Right hindlimb (tissue), 1 donor: ENCODE data around the gene ZNRD2.

Experiments used
- DNase-seq: peaks from one replicate; pipeline ENCODE4 v3.0.0-alpha.2; 2018

ZNRD2 gene

GRCh38 chr11:65574109-65574810 lies 4.0 kb downstream of the ZNRD2 start:
- peak; percentile 97 for DNase-seq

- DNase-seq: peak; percentile 43
These were observed 4.7 kb downstream of the ZNRD2 start for GRCh38 chr11:65574811-65575567.

GRCh38 chr11:65575568-65576231 lies 5.4 kb downstream of the ZNRD2 start, which contains the start of gene EHBP1L1:
TSS of gene EHBP1L1 (plus strand) at chr11:65576053. CDS start at chr11:65576303, 250 bp downstream.
- peak; percentile 81 for DNase-seq

GRCh38 chr11:65576232-65576866 lies 6.1 kb downstream of the ZNRD2 start:
- no peak for DNase-seq

- peak; percentile 79 for DNase-seq
These were observed 6.8 kb downstream of the ZNRD2 start for GRCh38 chr11:65576867-65577755.

GRCh38 chr11:65577756-65578109 lies 7.5 kb downstream of the ZNRD2 start:
- DNase-seq: no peak

GRCh38 chr11:65578134-65578533 lies 7.9 kb downstream of the ZNRD2 start:
- DNase-seq: no peak

GRCh38 chr11:65578667-65579066 lies 8.4 kb downstream of the ZNRD2 start:
- DNase-seq: no peak

- DNase-seq: no peak
These were observed 9.0 kb downstream of the ZNRD2 start for GRCh38 chr11:65579291-65579690.

- DNase-seq: no peak
These were observed 9.9 kb downstream of the ZNRD2 start for GRCh38 chr11:65580031-65580692.

- DNase-seq: no peak
These were observed 10.5 kb downstream of the ZNRD2 start for GRCh38 chr11:65580756-65581155.

GRCh38 chr11:65581928-65582327 lies 11.7 kb downstream of the ZNRD2 start:
- no peak for DNase-seq

GRCh38 chr11:65583589-65583988 lies 13.3 kb downstream of the ZNRD2 start:
- no peak for DNase-seq

GRCh38 chr11:65584106-65584505 lies 13.8 kb downstream of the ZNRD2 start:
- DNase-seq: no peak

- no peak for DNase-seq
These were observed 14.5 kb downstream of the ZNRD2 start for GRCh38 chr11:65584723-65585171.

GRCh38 chr11:65585396-65586246 lies 15.3 kb downstream of the ZNRD2 start:
- DNase-seq: no peak

GRCh38 chr11:65586247-65586630 lies 16.0 kb downstream of the ZNRD2 start:
- no peak for DNase-seq

- DNase-seq: peak; percentile 62
These were observed 16.4 kb downstream of the ZNRD2 start for GRCh38 chr11:65586676-65587075.

- DNase-seq: no peak
These were observed 18.1 kb downstream of the ZNRD2 start for GRCh38 chr11:65588199-65589054.
